Psoas muscle (tissue), 8 donors: ENCODE data around the gene TSN. TPM values are rescaled to one million over a fixed set of nuclear protein-coding genes. Genes with fewer than 3 reads are reported as not detected.

Source experiments
- ATAC-seq, 4 donors: fragments of 200-7000 bp; cut with Tn5 transposase; one replicate each; pipeline ENCODE4 v1.9.1; 2020; ENCODE audit warnings: moderate library complexity in 3 of 4, mild to moderate bottlenecking in 2 of 4
- DNase-seq, 2 donors: peaks; one replicate each; pipeline ENCODE4 v3.0.0-alpha.2; 2020
- H3K27ac ChIP-seq: fragments of 200-600 bp; one replicate; pipeline ENCODE4 v1.8.0; 2022
- H3K27me3 ChIP-seq, 3 donors: fragments of 200-600 bp in 1 of 3; one replicate each; pipeline versions ENCODE4 v1.6.1 to v1.8.0; 2013 to 2022; ENCODE audit warnings: low read length in 2 of 3, mild to moderate bottlenecking in 2 of 3, moderate library complexity in 1 of 3; ENCODE audit not compliant: insufficient read depth in 3 of 3
- H3K36me3 ChIP-seq, 2 donors: fragments of 200-600 bp in 1 of 2; one replicate each; pipeline versions ENCODE4 v1.6.1 to v1.8.0; 2013 to 2022; ENCODE audit warnings: low read depth in 1 of 2, mild to moderate bottlenecking in 1 of 2, moderate library complexity in 1 of 2; ENCODE audit not compliant: insufficient read depth in 1 of 2
- H3K4me1 ChIP-seq: fragments of 200-600 bp; one replicate; pipeline ENCODE4 v1.8.0; 2022
- H3K4me3 ChIP-seq: fragments of 200-600 bp; one replicate; pipeline ENCODE4 v1.8.0; 2022; ENCODE audit warnings: mild to moderate bottlenecking
- H3K9me3 ChIP-seq: fragments of 200-600 bp; one replicate; pipeline ENCODE4 v1.8.0; 2022
- CTCF ChIP-seq: fragments of 200-600 bp; IDR thresholded peaks from one replicate; pipeline ENCODE4 v1.8.0; 2022; ENCODE audit warnings: antibody characterized with exemption
- WGBS, 3 donors: extraction: QIAGEN DNeasy Blood & Tissue Kit; methylation state at CpG; one replicate each; pipeline versions ENCODE4 v1.1.6 to v1.1.7; 2013; 5-methylcytosine and 5-hydroxymethylcytosine counted together
- intact Hi-C, 2 donors: fragments of 100-400 bp; cut with DNase I; formaldehyde crosslinking; loops; one replicate each; pipeline versions ENCODE4 v1.11.0 to v1.14.2; 2022
- polyA plus RNA-seq, 3 donors: library from polyadenylated mRNA; stranded (reverse); fragments of 200-250 nt; gene quantifications; one replicate each; pipeline ENCODE4 v1.2.3, GENCODE V29; 2013
- total RNA-seq, 4 donors: library from RNA; stranded (reverse); fragmentation: NEBNext Ultra II Directional in 2 of 4; extraction: Animal tissue kit (Norgen Biotek cat#: 25700) in 2 of 4; gene quantifications; one replicate each; pipeline versions ENCODE4 v1.2.1 to v1.2.4, GENCODE V29; 2021 to 2023
- donor health status: healthy with polysubstance abuse.
- donor health status: DM: no; HTN: no; CAD: no; lungs with moderate emphysema.
- donor health status: Bipolar disorder and iron deficiency.
- donor health status: healthy.
- donor health status: DM: yes; HTN: yes; CAD: no.
- donor health status: DM: no; HTN: no; CAD: no.
- donor health status: DM: no; HTN: no; CAD: no.
- donor health status: DM: yes; HTN: yes; CAD: no.

TSN gene
- total and polyA plus RNA-seq, 7 donors, result 25.0 to 68.4 (median 40.5) TPM

GRCh38 chr2:121791290-121791689 is 35.8 kb downstream of the TSN start:
- 49 to 53% (median 50%) methylated on average over 3 of the region's 3 CpGs for WGBS, 3 donors
- Histone ChIP-seq H3K4me3 (no peak overlapping the region), H3K27me3 (peaks cover 0 to 8% (median 0%) of the 10 kb centered on the region in 3 donors), H3K4me1 (no peaks in the 10 kb centered on the region), H3K36me3 (no peaks in the 10 kb centered on the region), H3K27ac (no peak overlapping the region), H3K9me3 (peaks cover 2% of the 10 kb centered on the region)
- no peak for TF ChIP-seq CTCF
- intact Hi-C loops, result no loop called here
- no peak for ATAC-seq
- no peak for DNase-seq

- Histone ChIP-seq H3K27ac (no peak overlapping the region), H3K4me1 (no peaks in the 10 kb centered on the region), H3K36me3 (no peaks in the 10 kb centered on the region), H3K27me3 (peaks cover 0 to 8% (median 0%) of the 10 kb centered on the region in 3 donors), H3K4me3 (no peak overlapping the region), H3K9me3 (peaks cover 2% of the 10 kb centered on the region)
- no peak for TF ChIP-seq CTCF
- 13 to 15% (median 14%) methylated on average over 6 of the region's 6 CpGs for WGBS, 3 donors
- no peak for ATAC-seq
- intact Hi-C loops, result no loop called here
- no peak for DNase-seq
Measured at GRCh38 chr2:121791801-121792221, 36.4 kb downstream of the TSN start.

- no peaks in the 10 kb centered on the region for H3K4me1 ChIP-seq
- DNase-seq, result no peak
- no peak for TF ChIP-seq CTCF
- no peak overlapping the region for H3K4me3 ChIP-seq
- no peaks in the 10 kb centered on the region for H3K36me3 ChIP-seq
- WGBS, 3 donors, result 78 to 93% (median 92%) methylated on average over 3 of the region's 3 CpGs
- ATAC-seq, result no peak
- H3K27me3 ChIP-seq, result peaks cover 0 to 8% (median 0%) of the 10 kb centered on the region in 3 donors
- no peak overlapping the region for H3K27ac ChIP-seq
- intact Hi-C loops, result no loop called here
- no peaks in the 10 kb centered on the region for H3K9me3 ChIP-seq
Measured at GRCh38 chr2:121793816-121794215, 38.4 kb downstream of the TSN start.

- no peak for ATAC-seq
- TF ChIP-seq CTCF, result no peak
- H3K27me3 ChIP-seq, result peaks cover 0 to 8% (median 0%) of the 10 kb centered on the region in 3 donors
Measured at GRCh38 chr2:121794233-121794632, 38.8 kb downstream of the TSN start.

GRCh38 chr2:121796239-121796638 is 40.8 kb downstream of the TSN start:
- intact Hi-C loops, result no loop called here
- H3K27ac ChIP-seq, result no peak overlapping the region
- H3K36me3 ChIP-seq, result no peaks in the 10 kb centered on the region
- ATAC-seq (no peak), DNase-seq (no peak)
- no peak overlapping the region for H3K4me3 ChIP-seq
- no peaks in the 10 kb centered on the region for H3K27me3 ChIP-seq
- no peaks in the 10 kb centered on the region for H3K4me1 ChIP-seq
- WGBS, 3 donors, result 78 to 85% (median 81%) methylated on average over 4 of the region's 4 CpGs
- TF ChIP-seq CTCF, result no peak
- H3K9me3 ChIP-seq, result no peaks in the 10 kb centered on the region

More at GRCh38 chr2:121794233-121794632, 38.8 kb downstream of the TSN start:
- H3K36me3 ChIP-seq, result no peaks in the 10 kb centered on the region
- intact Hi-C loops, result no loop called here
- no peak overlapping the region for H3K4me3 ChIP-seq
- H3K9me3 ChIP-seq, result no peaks in the 10 kb centered on the region
- DNase-seq, result no peak
- H3K4me1 ChIP-seq, result no peaks in the 10 kb centered on the region
- 79 to 86% (median 83%) methylated on average over 6 of the region's 6 CpGs for WGBS, 3 donors
- H3K27ac ChIP-seq, result no peak overlapping the region
